Kidney epithelial cell (primary cell): ENCODE data around the gene TMC4. TPM values are rescaled to one million over a fixed set of nuclear protein-coding genes. Genes with fewer than 3 reads are reported as not detected.
A peak's percentile ranks its signal among the peaks of the same experiment; 100 is the strongest.

Experiments
- DNase-seq: peaks from one replicate; pipeline ENCODE4 v3.0.0-alpha.2; 2010; ENCODE audit warnings: low read depth
- H3K27me3 ChIP-seq: 2 replicates; pipeline ENCODE4 v1.6.0; 2011; ENCODE audit warnings: low read length; ENCODE audit not compliant: control insufficient read depth, insufficient read depth
- H3K36me3 ChIP-seq: 2 replicates; pipeline ENCODE4 v1.5.1; 2011; ENCODE audit warnings: low read length; ENCODE audit not compliant: control insufficient read depth, insufficient read depth
- H3K4me3 ChIP-seq: 2 replicates; pipeline ENCODE4 v1.5.1; 2011; ENCODE audit warnings: low read depth, mild to moderate bottlenecking, control low read depth, low read length
- total RNA-seq: library from RNA; depleted of rRNA; stranded (reverse); fragments of >200 nt; gene quantifications from 2 replicates; pipeline ENCODE4 v1.2.3, GENCODE V29; 2015
- TF ChIP-seq, protein P1 (sequence below): IDR thresholded peaks from 2 replicates; pipeline ENCODE4 v1.5.1; 2011; ENCODE audit warnings: mild to moderate bottlenecking, moderate library complexity, low read length, control low read depth, inconsistent platforms; ENCODE audit not compliant: insufficient read depth, poor library complexity, severe bottlenecking

The TMC4 gene
- total RNA-seq, 1 donor from 2014 or later: 33.9 TPM

DNA sequence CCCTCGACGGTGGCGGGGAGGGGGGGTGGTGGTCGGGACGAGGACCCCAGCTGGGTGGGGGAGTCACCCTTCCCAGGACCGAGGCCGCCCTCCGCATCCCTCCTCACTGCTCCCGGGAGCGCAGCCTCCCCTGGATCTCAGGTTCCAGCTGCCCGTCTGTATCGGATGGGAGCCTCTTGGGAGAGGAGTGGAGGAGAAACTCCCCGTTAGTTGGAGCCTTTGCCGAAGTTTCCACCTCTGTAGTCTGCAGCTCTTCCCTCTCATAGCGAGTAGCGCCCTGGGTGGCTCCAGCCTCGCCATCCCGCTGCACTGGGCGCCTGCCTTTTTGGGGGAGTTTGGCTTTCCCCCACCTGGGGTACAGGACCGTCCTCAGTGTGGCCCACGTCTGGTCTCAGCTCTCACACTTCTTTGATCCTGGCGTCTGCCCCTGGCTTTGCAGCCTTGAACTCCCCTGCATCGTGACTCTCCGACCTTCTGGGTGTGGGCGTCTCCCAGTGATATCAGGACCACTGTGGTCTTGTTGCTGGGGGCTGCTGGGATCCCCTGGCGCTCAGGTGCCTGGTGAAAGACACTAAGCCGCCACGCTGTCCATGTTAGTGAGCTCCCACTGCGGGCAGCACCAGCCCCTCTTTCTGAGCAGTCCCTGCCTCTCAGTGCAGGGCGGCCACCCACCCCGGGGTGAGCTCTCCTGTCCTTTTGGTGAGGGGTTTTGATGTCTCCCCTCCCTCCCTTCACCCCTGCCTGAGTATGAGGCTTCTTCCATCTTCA, 34.3 kb downstream of the TMC4 start:
- TF ChIP-seq, protein P1, sequence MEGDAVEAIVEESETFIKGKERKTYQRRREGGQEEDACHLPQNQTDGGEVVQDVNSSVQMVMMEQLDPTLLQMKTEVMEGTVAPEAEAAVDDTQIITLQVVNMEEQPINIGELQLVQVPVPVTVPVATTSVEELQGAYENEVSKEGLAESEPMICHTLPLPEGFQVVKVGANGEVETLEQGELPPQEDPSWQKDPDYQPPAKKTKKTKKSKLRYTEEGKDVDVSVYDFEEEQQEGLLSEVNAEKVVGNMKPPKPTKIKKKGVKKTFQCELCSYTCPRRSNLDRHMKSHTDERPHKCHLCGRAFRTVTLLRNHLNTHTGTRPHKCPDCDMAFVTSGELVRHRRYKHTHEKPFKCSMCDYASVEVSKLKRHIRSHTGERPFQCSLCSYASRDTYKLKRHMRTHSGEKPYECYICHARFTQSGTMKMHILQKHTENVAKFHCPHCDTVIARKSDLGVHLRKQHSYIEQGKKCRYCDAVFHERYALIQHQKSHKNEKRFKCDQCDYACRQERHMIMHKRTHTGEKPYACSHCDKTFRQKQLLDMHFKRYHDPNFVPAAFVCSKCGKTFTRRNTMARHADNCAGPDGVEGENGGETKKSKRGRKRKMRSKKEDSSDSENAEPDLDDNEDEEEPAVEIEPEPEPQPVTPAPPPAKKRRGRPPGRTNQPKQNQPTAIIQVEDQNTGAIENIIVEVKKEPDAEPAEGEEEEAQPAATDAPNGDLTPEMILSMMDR: no peak
- Histone ChIP-seq H3K36me3 (peaks cover 1% of the 10 kb centered on the region), H3K27me3 (no peaks in the 10 kb centered on the region), H3K4me3 (peak overlapping the region; percentile 92)
- no peak for DNase-seq

DNA sequence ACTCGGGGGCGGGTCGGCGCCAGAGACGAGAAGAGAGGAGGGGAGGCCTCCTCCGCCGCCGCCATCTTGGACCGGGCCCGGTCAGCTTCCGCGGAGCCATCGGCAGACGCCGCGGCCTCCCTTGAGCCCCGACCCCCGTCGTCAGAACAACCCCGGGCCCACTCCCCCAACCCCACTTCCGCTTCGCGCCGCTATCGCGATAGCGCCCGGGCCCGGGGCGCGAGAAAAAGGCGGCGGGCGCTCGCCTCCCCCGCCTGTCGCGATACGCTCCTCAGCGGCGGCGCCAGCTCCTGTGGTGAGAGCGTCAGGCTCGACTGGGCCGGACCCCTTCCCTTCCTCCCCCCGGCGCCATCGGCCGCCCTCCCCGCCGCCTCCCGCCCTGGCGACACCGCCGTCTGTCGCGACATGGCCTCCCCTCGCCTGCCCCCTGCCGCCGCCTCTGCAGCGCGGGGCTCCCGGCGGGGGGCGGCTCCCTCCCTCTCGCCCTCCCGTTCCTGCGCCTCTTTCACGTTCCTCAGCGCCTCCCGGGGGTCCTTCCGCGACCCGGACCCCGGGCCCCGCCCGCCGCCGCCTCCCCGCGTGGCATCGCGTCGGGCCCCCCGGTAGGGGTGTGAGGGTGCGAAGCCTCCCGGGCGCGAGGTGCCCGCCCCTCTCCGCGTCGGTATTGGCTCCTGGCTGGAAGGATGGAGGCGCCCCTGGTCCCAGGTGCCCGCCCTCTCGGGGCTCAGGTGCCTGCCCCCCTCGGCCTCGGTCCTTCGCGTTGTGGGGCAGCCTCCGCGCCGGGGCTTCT, 35.1 kb downstream of the TMC4 start, which contains the start of gene CNOT3:
CNOT3 (plus strand) TSS at position 64 of the 790 bp plus-strand sequence. CDS start 5,217 bp downstream, outside the sequence.
- no peaks in the 10 kb centered on the region for H3K27me3 ChIP-seq
- no peak for DNase-seq
- peaks cover 1% of the 10 kb centered on the region for H3K36me3 ChIP-seq
- TF ChIP-seq, protein P1: no peak
- peak within 1 kb of the TSS; percentile 92 for H3K4me3 ChIP-seq

DNA sequence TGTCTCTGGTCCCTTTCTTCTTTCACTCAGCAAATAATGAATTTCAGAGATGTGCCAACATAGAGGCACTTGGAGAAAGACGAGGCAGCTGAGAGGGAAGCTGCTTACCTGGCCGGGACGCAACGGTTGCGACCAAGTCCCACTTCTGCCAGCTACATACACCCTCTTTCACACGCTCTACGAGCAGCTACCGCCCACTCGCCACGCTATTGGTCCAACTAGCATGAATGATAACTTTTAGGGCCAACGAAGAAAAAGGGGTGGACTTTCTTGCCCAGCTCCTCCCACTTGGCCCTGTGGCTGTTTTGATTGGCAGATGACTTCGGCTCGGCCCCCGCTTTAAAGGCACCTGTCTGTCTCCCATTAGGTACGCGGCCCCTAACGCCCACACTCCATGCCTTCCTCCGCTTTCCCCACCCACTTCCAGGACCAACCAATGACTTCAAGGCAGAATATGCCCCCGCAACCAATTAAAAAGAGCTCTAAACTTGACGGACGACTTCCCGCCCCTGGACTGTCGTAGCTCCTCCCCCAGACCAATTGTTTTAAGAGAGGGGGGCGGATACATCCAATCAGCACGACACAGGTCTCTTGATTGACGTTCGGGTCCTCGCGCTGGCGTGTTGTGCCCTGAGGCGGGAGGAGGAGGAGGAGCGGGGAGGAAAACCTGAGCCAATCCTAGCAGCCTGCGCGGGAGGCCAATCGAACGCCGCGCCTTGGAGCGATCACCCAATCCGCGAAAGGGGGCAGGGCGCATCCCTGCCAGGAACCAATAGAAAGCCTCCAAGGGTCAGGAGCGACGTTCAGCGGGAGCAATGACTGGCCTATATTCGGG, 35.9 kb downstream of the TMC4 start:
- Histone ChIP-seq H3K4me3 (peak overlapping the region; percentile 92), H3K36me3 (no peaks in the 10 kb centered on the region), H3K27me3 (no peaks in the 10 kb centered on the region)
- TF ChIP-seq, protein P1: no peak
- DNase-seq: peak; percentile 100

DNA sequence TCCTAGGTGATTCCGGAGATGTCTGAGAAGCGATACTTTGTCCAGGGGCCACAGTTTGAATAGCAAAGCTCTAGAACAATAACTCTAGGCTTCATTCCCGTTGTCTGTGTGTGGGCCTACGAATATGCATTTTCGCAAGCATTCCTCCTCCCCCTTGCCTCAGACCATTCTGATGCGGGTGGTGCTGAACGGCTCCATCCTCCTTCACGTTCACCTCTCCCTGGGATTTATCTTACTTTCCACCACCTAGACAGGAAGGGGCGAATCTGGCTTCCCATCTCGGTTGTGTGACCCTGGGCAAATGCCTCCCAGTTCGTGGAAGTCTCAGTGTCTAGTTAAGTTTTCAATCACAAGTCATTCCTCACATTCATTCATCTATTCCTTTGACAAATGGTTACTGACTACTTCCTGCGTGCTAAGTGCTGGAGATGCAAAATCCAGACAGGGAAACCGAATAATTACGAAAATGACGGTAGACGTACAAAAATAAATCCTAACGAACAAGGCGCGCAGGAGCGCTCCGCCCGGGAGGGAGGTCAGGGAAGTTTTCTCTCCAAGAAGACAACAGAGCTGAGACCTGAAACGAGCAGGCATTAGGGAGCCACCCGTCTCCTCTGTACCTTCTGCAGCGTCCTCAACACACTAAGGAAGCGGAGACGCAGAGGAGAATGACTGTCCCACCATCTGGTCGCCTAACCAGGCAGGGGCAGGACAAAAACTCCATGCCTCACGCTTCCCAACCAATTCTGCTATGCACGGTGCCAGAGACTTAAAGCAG, 36.7 kb downstream of the TMC4 start:
- TF ChIP-seq, protein P1: no peak
- Histone ChIP-seq H3K36me3 (no peaks in the 10 kb centered on the region), H3K27me3 (no peaks in the 10 kb centered on the region), H3K4me3 (peak overlapping the region; percentile 46)
- DNase-seq: no peak

DNA sequence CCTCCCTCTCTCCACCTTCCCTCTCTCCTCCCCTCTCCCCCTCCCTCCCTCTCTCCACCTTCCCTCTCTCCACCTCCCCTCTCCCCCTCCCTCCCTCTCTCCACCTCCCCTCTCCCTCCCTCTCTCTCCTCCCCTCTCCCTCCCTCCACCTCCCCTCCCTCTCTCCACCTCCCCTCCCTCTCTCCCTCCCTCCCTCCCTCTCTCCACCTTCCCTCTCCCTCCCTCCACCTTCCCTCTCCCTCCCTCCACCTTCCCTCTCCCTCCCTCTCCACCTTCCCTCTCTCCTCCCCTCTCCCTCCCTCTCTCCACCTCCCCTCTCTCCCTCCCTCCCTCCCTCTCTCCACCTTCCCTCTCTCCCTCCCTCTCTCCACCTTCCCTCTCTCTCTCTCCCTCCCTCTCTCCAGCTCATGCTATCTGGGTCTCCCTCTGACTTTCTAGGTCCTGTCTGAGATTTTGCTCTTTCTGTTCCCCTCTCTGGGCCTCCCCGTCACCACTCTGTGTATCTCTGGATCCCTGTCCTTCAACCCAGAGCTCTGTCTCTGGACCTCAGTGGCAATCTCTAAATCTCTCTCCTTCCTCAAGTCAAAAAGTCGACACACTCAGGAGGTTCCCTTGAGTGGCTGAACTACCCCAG, 38.9 kb downstream of the TMC4 start:
- H3K36me3 ChIP-seq: no peaks in the 10 kb centered on the region
- no peak overlapping the region for H3K4me3 ChIP-seq
- TF ChIP-seq, protein P1: no peak
- no peak for DNase-seq
- no peaks in the 10 kb centered on the region for H3K27me3 ChIP-seq
